ENCODE measurements around the gene EME1. TPM values are rescaled to one million over a fixed set of nuclear protein-coding genes. Genes with fewer than 3 reads are reported as not detected.
"Not testable (repeated sequence)": the region's sequence is repeated elsewhere in the genome, so short reads cannot be mapped to it uniquely, and the experiment has no call there.

The EME1 gene
- total RNA-seq, 1 donor from 2014 or later, result 1.5 TPM

DNA sequence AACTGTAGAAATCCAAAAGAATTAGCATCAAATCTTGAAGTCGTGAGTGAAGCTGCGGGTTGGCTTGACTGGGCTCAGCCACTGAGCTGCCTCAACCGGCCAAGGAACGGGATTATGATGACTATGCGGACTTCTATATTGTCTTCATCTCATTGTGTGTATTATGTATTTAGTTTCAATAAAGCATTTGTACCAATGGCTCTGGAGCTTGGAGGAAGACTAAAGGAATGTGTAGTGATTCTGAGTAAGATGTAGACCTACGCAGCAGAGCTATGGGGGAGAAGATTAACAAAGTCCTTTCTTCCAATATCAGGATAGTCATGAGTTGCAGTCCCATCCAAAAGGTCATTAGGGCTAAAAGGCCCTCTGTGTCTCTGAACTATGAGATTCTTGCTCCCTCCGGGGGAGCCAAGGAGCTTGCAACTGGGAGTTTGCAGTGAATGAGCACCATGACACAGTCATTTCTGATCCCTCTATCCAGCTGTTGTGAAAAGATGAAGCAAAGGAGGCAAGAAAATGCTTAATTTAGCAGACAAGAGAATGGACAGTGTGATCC is 8.3 kb downstream of the EME1 start:
- intact Hi-C loops (cut with DNase I), result no loop called here
- ATAC-seq, result no peak

GRCh38 chr17:50381920-50382319 is 8.9 kb downstream of the EME1 start:
- ATAC-seq (no peak), DNase-seq (ENCODE audit: low spot score) (no peak)
- intact Hi-C loops (cut with DNase I), result no loop called here

More for the DNA sequence above, 8.3 kb downstream of the EME1 start:
- no peak for DNase-seq (ENCODE audit: low spot score)

- no peak for ATAC-seq
- no peak for DNase-seq (ENCODE audit: low spot score)
- intact Hi-C loops (cut with DNase I), result no loop called here
These were observed 9.9 kb downstream of the EME1 start for GRCh38 chr17:50382931-50383330.

DNA sequence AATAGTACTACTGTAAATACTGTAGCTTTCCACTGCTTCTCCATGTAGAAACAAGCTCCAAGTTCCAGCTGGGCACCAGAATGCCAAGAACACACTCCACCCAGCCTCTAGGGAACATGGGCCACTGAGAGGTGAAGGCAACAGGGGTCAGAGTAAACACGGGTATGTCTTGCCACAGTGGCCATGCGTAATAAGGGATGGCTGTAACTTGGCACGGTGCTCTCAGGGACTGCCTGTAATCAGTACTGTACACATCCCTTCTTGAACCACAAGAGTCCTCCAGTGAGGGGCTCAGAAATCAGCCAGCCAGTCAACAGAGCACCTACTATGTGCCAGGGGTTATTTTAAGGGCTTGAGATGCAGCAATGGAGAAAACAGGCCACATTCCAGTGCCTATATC is 13.5 kb downstream of the EME1 start:
- intact Hi-C loops (cut with DNase I), result no loop called here
- ATAC-seq (no peak), DNase-seq (ENCODE audit: low spot score) (no peak)

- no peak for ATAC-seq
- intact Hi-C loops (cut with DNase I), result no loop called here
- DNase-seq (ENCODE audit: low spot score), result no peak
These were observed 15.7 kb downstream of the EME1 start for GRCh38 chr17:50388728-50389127.

DNA sequence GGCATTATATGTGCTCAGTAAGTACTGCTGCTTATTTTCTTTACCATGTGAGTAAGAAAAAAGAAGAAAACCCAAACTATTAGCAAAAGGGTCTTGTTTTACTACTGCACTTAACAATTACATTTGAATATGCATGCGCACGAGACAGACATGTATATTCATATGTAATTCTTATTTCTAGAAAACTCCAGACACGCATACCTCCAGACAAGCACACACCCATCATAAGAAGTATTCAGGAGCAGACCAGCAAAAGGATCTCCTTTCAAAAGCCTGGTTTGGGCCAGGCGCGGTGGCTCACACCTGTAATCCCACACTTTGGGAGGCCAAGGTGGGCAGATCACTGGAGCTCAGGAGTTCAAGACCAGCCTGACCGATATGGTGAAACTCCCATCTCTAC is 16.5 kb downstream of the EME1 start:
- ATAC-seq (no peak), DNase-seq (ENCODE audit: low spot score) (no peak)
- intact Hi-C loops (cut with DNase I), result no loop called here

- ATAC-seq (no peak), DNase-seq (ENCODE audit: low spot score) (no peak)
- intact Hi-C loops (cut with DNase I), result no loop called here
These were observed 19.6 kb downstream of the EME1 start for GRCh38 chr17:50392621-50393020.

DNA sequence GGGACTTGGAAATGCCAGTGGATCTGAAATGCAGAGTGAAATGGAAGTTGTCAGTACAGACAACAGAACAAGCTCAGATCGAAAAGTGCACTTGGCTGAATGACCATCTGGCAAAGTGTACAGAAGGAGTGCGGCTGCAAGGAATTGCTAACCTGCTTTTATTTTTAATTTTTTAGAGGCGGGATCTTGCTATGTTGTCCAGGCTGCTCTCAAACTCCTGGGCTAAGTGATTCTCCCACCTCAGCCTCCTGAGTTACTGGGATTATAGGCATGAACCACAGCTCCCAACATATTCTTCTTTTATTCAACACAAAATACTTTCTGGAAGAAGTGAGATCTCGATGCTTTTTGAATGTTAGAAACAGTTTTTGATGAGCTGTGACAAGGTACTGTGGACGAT is 20.7 kb downstream of the EME1 start:
- DNase-seq (ENCODE audit: low spot score) (no peak), ATAC-seq (no peak)
- intact Hi-C loops (cut with DNase I), result no loop called here

DNA sequence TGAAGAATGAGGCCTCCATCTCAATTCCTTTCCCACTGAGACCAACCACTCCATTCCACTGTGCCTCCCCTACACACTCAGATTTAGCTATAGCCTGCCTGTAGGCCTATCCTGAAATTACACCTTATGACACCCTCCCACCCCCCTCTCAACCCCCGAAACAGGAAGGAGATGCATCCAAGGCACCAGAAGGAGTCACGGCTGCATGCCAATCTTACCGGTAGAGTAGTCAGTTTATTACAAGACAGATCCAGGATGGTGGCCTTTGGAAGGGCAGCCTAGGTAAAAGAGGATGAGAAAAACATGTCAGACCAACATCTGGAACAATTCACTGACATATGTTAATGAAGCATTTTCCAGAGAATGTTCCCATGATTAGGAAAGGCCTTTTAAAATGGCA is 21.7 kb downstream of the EME1 start:
- no peak for ATAC-seq
- no peak for DNase-seq (ENCODE audit: low spot score)
- intact Hi-C loops (cut with DNase I), result no loop called here

GRCh38 chr17:50396261-50397110 is 23.5 kb downstream of the EME1 start:
- intact Hi-C loops (cut with DNase I), result no loop called here
- ATAC-seq, result peak; percentile 47

DNA sequence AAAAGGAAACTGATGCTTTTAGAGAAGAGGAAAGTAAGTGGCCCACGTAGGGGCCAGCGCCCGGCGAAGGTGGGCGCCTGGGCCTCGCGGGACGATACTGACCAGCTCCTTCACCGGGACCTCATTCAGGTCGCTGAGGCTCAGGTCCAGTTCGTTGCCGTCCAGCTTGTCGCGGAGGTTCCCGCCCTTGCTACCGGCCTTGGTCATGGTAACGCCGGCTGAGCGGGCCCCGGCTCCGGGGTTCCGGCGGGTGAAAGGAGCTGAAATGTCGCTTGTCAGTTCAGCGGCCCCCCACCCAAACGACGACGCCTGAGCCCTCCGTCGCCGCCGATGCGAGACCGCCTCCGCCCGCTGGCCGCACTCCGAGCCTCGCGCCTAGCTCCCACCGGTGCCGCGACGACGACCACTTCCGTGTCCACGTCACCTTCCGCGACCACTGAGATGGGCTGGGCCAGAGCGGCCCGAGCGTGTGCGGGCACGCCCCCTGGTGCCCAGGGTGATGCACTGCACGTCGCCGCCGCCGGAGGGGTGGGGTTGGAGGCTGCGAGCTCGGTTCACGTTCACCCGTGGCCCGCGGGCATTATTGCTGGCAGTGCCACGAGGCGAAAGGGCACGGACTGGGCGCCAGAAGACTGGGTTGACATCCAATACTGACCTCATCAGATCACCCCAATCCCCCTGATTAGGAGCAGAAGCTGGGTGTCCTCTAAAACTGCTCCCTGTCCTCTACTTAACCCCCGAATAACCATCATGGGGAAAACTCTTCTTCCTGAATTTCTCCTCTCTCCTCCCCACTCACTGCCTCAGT is 24.3 kb downstream of the EME1 start, which contains the start of gene LRRC59:
TSS of gene LRRC59 (minus strand) at position 413 of the 808 bp plus-strand sequence. CDS start at position 207, 206 bp downstream.
- intact Hi-C loops (cut with DNase I), result no loop called here
- DNase-seq (ENCODE audit: low spot score) (peak; percentile 94), ATAC-seq (peak; percentile 97)

More at GRCh38 chr17:50396261-50397110, 23.5 kb downstream of the EME1 start:
- no peak for DNase-seq (ENCODE audit: low spot score)

- intact Hi-C loops (cut with DNase I), result no loop called here
- DNase-seq (ENCODE audit: low spot score), result no peak
- peak; percentile 4 for ATAC-seq
These were observed 24.9 kb downstream of the EME1 start for GRCh38 chr17:50397919-50398285.

GRCh38 chr17:50398672-50399071 is 25.6 kb downstream of the EME1 start:
- ATAC-seq; intact Hi-C loops (cut with DNase I); DNase-seq (ENCODE audit: low spot score): not testable (repeated sequence)

GRCh38 chr17:50399591-50399990 is 26.6 kb downstream of the EME1 start:
- DNase-seq (ENCODE audit: low spot score); intact Hi-C loops (cut with DNase I); ATAC-seq: not testable (repeated sequence)

GRCh38 chr17:50405351-50405750 is 32.3 kb downstream of the EME1 start:
- ATAC-seq; intact Hi-C loops (cut with DNase I); DNase-seq (ENCODE audit: low spot score): not testable (repeated sequence)

- ATAC-seq (no peak), DNase-seq (ENCODE audit: low spot score) (no peak)
- intact Hi-C loops (cut with DNase I), result no loop called here
These were observed 33.5 kb downstream of the EME1 start for GRCh38 chr17:50406578-50406977.

DNA sequence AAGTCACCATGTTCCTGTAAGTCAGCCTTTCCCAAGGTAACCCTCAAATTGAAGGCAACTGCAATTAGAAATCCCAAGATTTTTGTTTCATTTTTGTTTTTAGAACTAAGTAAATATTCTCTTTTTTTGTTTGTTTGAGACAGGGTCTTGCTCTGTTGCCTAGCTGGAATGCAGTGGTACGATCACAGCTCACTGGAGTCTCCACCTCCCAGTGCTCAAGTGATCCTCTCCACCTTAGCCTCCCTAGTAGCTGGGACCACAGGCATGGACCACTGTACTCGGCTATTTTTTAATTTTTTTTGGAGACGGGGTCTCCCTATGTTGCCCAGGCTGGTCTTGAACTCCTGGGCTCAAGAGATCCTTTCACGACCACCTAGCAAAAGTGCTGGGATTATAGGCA is 34.9 kb downstream of the EME1 start:
- no peak for DNase-seq (ENCODE audit: low spot score)
- ATAC-seq, result no peak
- intact Hi-C loops (cut with DNase I), result no loop called here

DNA sequence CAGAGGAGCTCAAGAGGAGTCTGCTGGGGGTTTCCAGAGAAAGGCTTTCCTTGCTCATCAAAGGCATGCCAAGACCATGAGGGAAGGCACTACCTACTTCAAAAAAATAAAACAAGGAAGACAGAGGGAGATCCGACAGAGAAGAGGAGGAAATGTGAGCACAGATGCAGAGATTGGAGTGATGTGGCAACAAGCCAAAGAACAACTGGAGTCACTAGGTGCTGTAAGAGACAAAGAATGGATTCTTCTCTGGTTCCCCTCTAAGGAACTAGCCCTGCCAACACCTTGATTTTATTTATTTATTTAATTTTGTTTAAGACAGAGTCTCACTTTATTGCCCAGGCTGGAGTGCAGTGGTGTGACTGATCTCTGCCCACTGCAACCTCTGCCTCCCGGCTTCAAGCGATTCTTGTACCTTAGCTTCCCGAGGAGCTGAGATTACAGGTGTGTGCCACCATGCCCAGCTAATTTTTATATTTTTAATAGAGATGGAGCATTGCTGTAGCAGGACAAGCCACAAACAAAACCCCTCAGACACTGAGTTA is 39.2 kb downstream of the EME1 start:
- ATAC-seq (no peak), DNase-seq (ENCODE audit: low spot score) (no peak)
- intact Hi-C loops (cut with DNase I), result no loop called here

- intact Hi-C loops (cut with DNase I), result no loop called here
- ATAC-seq (no peak), DNase-seq (ENCODE audit: low spot score) (no peak)
These were observed 41.8 kb downstream of the EME1 start for GRCh38 chr17:50414808-50415207.
